K562 (cell line): ENCODE data around the gene PRPF6.

Experiments
- EHMT2 ChIP-seq: fragments of 450-650 bp; IDR thresholded peaks from 2 replicates; pipeline ENCODE4 v1.6.1; 2018; ENCODE audit warnings: antibody characterized with exemption
- EZH2 ChIP-seq: IDR thresholded peaks from 2 replicates; pipeline ENCODE4 v1.6.1; 2012; ENCODE audit warnings: low read depth, mild to moderate bottlenecking, inconsistent platforms, low read length, borderline replicate concordance
- KDM4B ChIP-seq, 2 experiments: fragments of 450-650 bp in 1 of 2; sonication (generic) in 1 of 2; IDR thresholded peaks; 2 replicates each; pipeline ENCODE4 v1.6.1; 2016 to 2017; ENCODE audit warnings: borderline replicate concordance in 2 of 2, antibody characterized with exemption in 1 of 2, low read depth in 1 of 2, mild to moderate bottlenecking in 1 of 2
- KLF1 ChIP-seq: fragments of 450-650 bp; IDR thresholded peaks from 2 replicates; pipeline ENCODE4 v1.6.1; 2016; ENCODE audit warnings: missing genetic modification characterization, missing compliant biosample characterization

GRCh38 chr20:64062276-64062595, 81.3 kb downstream of the PRPF6 start:
- TF ChIP-seq EHMT2 (no peak), KLF1 (no peak), EZH2 (no peak), KDM4B (IDR thresholded peaks at IDR 0.05; ENCODE audit: borderline replicate concordance in 2 of 2, low read depth in 1 of 2) (no peak)
